BJ (cell line): ENCODE measurements around the gene PHAF1. TPM values are rescaled to one million over a fixed set of nuclear protein-coding genes. Genes with fewer than 3 reads are reported as not detected.

ENCODE experiments used
- CTCF ChIA-PET: fragments of 350-600 bp; formaldehyde crosslinking; extraction: SDS; loops from one replicate; lab custom pipeline; 2021; ENCODE audit warnings: antibody characterized with exemption, inconsistent platforms; lab: Yijun Ruan, JAX
- POLR2A ChIA-PET: fragments of 300-600 bp; sonication (Branson Sonifier 250); formaldehyde crosslinking; extraction: SDS; loops from one replicate; lab custom pipeline; 2021; ENCODE audit warnings: antibody characterized with exemption; lab: Charles Lee
- DNase-seq: peaks from one replicate; pipeline ENCODE4 v3.0.0-alpha.2; 2011; ENCODE audit warnings: low read depth
- H3K27me3 ChIP-seq: 2 replicates; pipeline ENCODE4 v1.6.0; 2011; ENCODE audit warnings: low read length; ENCODE audit not compliant: control insufficient read depth, insufficient read depth
- H3K36me3 ChIP-seq: 2 replicates; pipeline ENCODE4 v1.5.1; 2011; ENCODE audit warnings: low read length; ENCODE audit not compliant: control insufficient read depth, insufficient read depth
- H3K4me3 ChIP-seq: 2 replicates; pipeline ENCODE4 v1.5.1; 2011; ENCODE audit warnings: low read depth, mild to moderate bottlenecking, control low read depth, low read length
- CTCF ChIP-seq: IDR thresholded peaks from 2 replicates; pipeline ENCODE4 v1.5.1; 2011; ENCODE audit warnings: low read depth, mild to moderate bottlenecking, control low read depth, inconsistent platforms, low read length, moderate library complexity; ENCODE audit not compliant: insufficient read depth
- polyA plus RNA-seq: library from polyadenylated mRNA; depleted of rRNA; stranded (reverse); fragments of >200 nt; gene quantifications from 2 replicates; pipeline ENCODE4 v1.2.3, GENCODE V29; 2011

The PHAF1 gene
- polyA plus RNA-seq, 1 experiment = 27.7 TPM

GRCh38 chr16:67077871-67078270, 31.9 kb upstream of the PHAF1 start:
- H3K4me3 ChIP-seq = no peak overlapping the region
- peaks cover 4% of the 10 kb centered on the region for H3K36me3 ChIP-seq
- DNase-seq = no peak
- CTCF ChIA-PET = interaction anchor here (0.6 to 1.1 kb wide), 2 partner anchors 51 to 262 kb away, joined by 3 to 4 read pairs; no protein-coding TSS in a partner anchor
- POLR2A ChIA-PET = interaction anchor here (0.5 kb wide), 1 partner anchor 527 kb away, joined by 7 read pairs; no protein-coding TSS in a partner anchor
- no peaks in the 10 kb centered on the region for H3K27me3 ChIP-seq
- no peak for TF ChIP-seq CTCF

GRCh38 chr16:67082100-67082499, 27.6 kb upstream of the PHAF1 start:
- Histone ChIP-seq H3K4me3 (no peak overlapping the region), H3K36me3 (no peaks in the 10 kb centered on the region; the same call in 1 of the 2 replicates), H3K27me3 (no peaks in the 10 kb centered on the region)
- DNase-seq = no peak
- no peak for TF ChIP-seq CTCF
- CTCF ChIA-PET = interaction anchor here (1.1 kb wide), 1 partner anchor 20 kb away, joined by 4 read pairs; no protein-coding TSS in a partner anchor
- POLR2A ChIA-PET = interaction anchor here (0.6 kb wide), 1 partner anchor 276 kb away, joined by 4 read pairs; no protein-coding TSS in a partner anchor

- Histone ChIP-seq H3K27me3 (no peaks in the 10 kb centered on the region), H3K4me3 (no peak overlapping the region), H3K36me3 (no peaks in the 10 kb centered on the region; the same call in 1 of the 2 replicates)
- ChIA-PET CTCF (interaction anchor here (1.1 kb wide), 2 partner anchors 9 to 19 kb away, joined by 3 to 4 read pairs; no protein-coding TSS in a partner anchor), POLR2A (interaction anchor here (0.6 kb wide), 1 partner anchor 277 kb away, joined by 4 read pairs; no protein-coding TSS in a partner anchor)
- no peak for TF ChIP-seq CTCF
- no peak for DNase-seq
Measured at GRCh38 chr16:67082891-67083290, 26.9 kb upstream of the PHAF1 start.

- POLR2A ChIA-PET = no interaction called here
- no peak for DNase-seq
Measured at GRCh38 chr16:67084345-67085028, 25.3 kb upstream of the PHAF1 start.

More at GRCh38 chr16:67084345-67085028, 25.3 kb upstream of the PHAF1 start:
- CTCF ChIA-PET = interaction anchor here (0.8 kb wide), 1 partner anchor 16 kb away, joined by 3 read pairs; no protein-coding TSS in a partner anchor
- Histone ChIP-seq H3K36me3 (no peaks in the 10 kb centered on the region), H3K4me3 (no peak overlapping the region), H3K27me3 (no peaks in the 10 kb centered on the region)
- TF ChIP-seq CTCF = no peak
